K562 (cell line): Measurements from ENCODE around the gene RHOT1. TPM values are rescaled to one million over a fixed set of nuclear protein-coding genes. Genes with fewer than 3 reads are reported as not detected.

ENCODE experiments used
- ATAC-seq: fragments of 200-7000 bp; cut with Tn5 transposase; 3 replicates; pipeline ENCODE4 v1.9.1; 2020; ENCODE audit warnings: moderate library complexity
- BruUV-seq: library from RNA; stranded (reverse); fragments of 400-500 nt; replicated peaks from 2 replicates; lab custom pipeline; 2021; lab: Mats Ljungman, UMichigan
- CTCF ChIA-PET: fragments of 300-600 bp; formaldehyde crosslinking; extraction: SDS; loops from one replicate; lab custom pipeline; 2021; ENCODE audit warnings: low intra/inter-chr PET ratio; lab: Yijun Ruan, JAX
- POLR2A ChIA-PET: fragments of 300-600, 350-650 bp; sonication (Branson Sonifier 250); formaldehyde crosslinking; extraction: SDS; loops from one replicate; lab custom pipeline; 2021; ENCODE audit warnings: antibody characterized with exemption, inconsistent platforms; lab: Yijun Ruan, JAX
- DNase-seq, 4 experiments: peaks; one replicate each; pipeline versions ENCODE4 v3.0.0 to v3.0.0-alpha.2; 2011 to 2018; ENCODE audit warnings: low spot score in 3 of 4, mixed read lengths in 3 of 4; ENCODE audit errors: extremely low read depth in 1 of 4
- FAIRE-seq: peaks from 2 replicates; lab custom pipeline; 2011; peaks lifted over from hg19 to GRCh38; lab: Jason Lieb, UNC
- H2AFZ ChIP-seq: 2 replicates; pipeline ENCODE4 v1.6.0; 2011; ENCODE audit warnings: low read depth, low read length, control low read depth, inconsistent platforms
- H3K27ac ChIP-seq: fragments of 200-600 bp; 3 replicates; pipeline ENCODE4 v1.8.0; 2011; ENCODE audit warnings: low read depth, mild to moderate bottlenecking, control low read depth, inconsistent platforms, low read length, moderate library complexity, mixed read lengths; ENCODE audit errors: extremely low read depth
- H3K27me3 ChIP-seq, 2 experiments: fragments of 300-600 bp in 1 of 2; 2 replicates in 1 of 2; 3 replicates in 1 of 2; pipeline versions ENCODE4 v1.6.0 to v1.8.0; 2011; ENCODE audit warnings: inconsistent platforms in 2 of 2, low read length in 2 of 2, mild to moderate bottlenecking in 1 of 2, mixed read lengths in 1 of 2, moderate library complexity in 1 of 2; ENCODE audit not compliant: control insufficient read depth in 2 of 2, insufficient read depth in 2 of 2
- H3K36me3 ChIP-seq: fragments of 300-600 bp; 3 replicates; pipeline ENCODE4 v1.8.0; 2011; ENCODE audit warnings: mild to moderate bottlenecking, low read length, inconsistent platforms; ENCODE audit not compliant: control insufficient read depth, insufficient read depth
- H3K4me1 ChIP-seq, 2 experiments: fragments of 200-600 bp in 1 of 2; replicated peaks in 1 of 2; 2 replicates in 1 of 2; 3 replicates in 1 of 2; pipeline versions ENCODE4 v1.5.1 to v1.8.0; 2011; ENCODE audit warnings: inconsistent platforms in 2 of 2, low read length in 2 of 2, mild to moderate bottlenecking in 1 of 2, mixed read lengths in 1 of 2, moderate library complexity in 1 of 2; ENCODE audit not compliant: control insufficient read depth in 2 of 2, insufficient read depth in 2 of 2
- H3K4me2 ChIP-seq: 2 replicates; pipeline ENCODE4 v1.6.1; 2011; ENCODE audit warnings: low read length, control low read depth, inconsistent platforms, mixed read lengths; ENCODE audit not compliant: insufficient read depth
- H3K4me3 ChIP-seq: fragments of 200-600 bp; sonication (generic), shearing (Covaris generic); 2 replicates; pipeline ENCODE4 v1.5.1; 2016; ENCODE audit warnings: control low read depth, inconsistent platforms
- H3K79me2 ChIP-seq: fragments of 200-600 bp; 3 replicates; pipeline ENCODE4 v1.8.0; 2011; ENCODE audit warnings: low read length, inconsistent platforms; ENCODE audit not compliant: control insufficient read depth, insufficient read depth
- H3K9ac ChIP-seq, 2 experiments: 2 replicates each; pipeline versions ENCODE4 v1.6.0 to v1.6.1; 2011; ENCODE audit warnings: low read depth in 2 of 2, low read length in 2 of 2, control low read depth in 1 of 2, inconsistent platforms in 1 of 2, mild to moderate bottlenecking in 1 of 2, mixed read lengths in 1 of 2; ENCODE audit not compliant: insufficient read depth in 1 of 2
- H3K9me1 ChIP-seq: one replicate; pipeline ENCODE4 v1.6.0; 2011; ENCODE audit warnings: inconsistent platforms, mild to moderate bottlenecking, low read length, moderate library complexity; ENCODE audit not compliant: control insufficient read depth, insufficient read depth
- H3K9me3 ChIP-seq: replicated peaks from 2 replicates; pipeline ENCODE4 v1.5.1; 2011; ENCODE audit warnings: low read depth, low read length, inconsistent platforms; ENCODE audit not compliant: control insufficient read depth, insufficient read depth
- H4K20me1 ChIP-seq: replicated peaks from 2 replicates; pipeline ENCODE4 v1.6.1; 2011; ENCODE audit warnings: low read length, inconsistent platforms, mixed read lengths; ENCODE audit not compliant: control insufficient read depth, insufficient read depth
- FOXK2 ChIP-seq, 2 experiments: fragments of 450-650 bp; IDR thresholded peaks in 1 of 2; conservative IDR thresholded peaks in 1 of 2; 2 replicates each; pipeline ENCODE4 v1.6.1; 2016; ENCODE audit warnings: low read depth in 2 of 2, mild to moderate bottlenecking in 1 of 2
- JUND ChIP-seq, 2 experiments: IDR thresholded peaks; 2 replicates in 1 of 2; 3 replicates in 1 of 2; pipeline ENCODE4 v1.6.1; 2011; ENCODE audit warnings: borderline replicate concordance in 2 of 2, low read depth in 2 of 2, low read length in 2 of 2, improper control_type of control experiment in 1 of 2, missing biosample characterization in 1 of 2, missing genetic modification characterization in 1 of 2, missing genetic modification reagents in 1 of 2
- NONO ChIP-seq, 2 experiments: fragments of 200-400 bp in 1 of 2; fragments of 450-650 bp in 1 of 2; formaldehyde crosslinking in 1 of 2; IDR thresholded peaks; 2 replicates each; pipeline ENCODE4 v1.6.1; 2017; ENCODE audit warnings: low read depth in 2 of 2, mild to moderate bottlenecking in 2 of 2, moderate library complexity in 2 of 2, low read length in 1 of 2
- TCF7L2 ChIP-seq: fragments of 150-350 bp; IDR thresholded peaks from 2 replicates; pipeline ENCODE4 v1.6.1; 2016; ENCODE audit warnings: low read depth, mild to moderate bottlenecking, low read length, moderate library complexity
- WGBS: fragments of 100-300 bp; shearing (Covaris generic); methylation state at CpG from one replicate; pipeline ENCODE4 v1.1.6; 2016; ENCODE audit warnings: low coverage, mixed read lengths; ENCODE audit not compliant: insufficient coverage; ENCODE audit errors: missing lambda C conversion rate; 5-methylcytosine and 5-hydroxymethylcytosine counted together
- in situ Hi-C: fragments of 300-500 bp; cut with MboI; formaldehyde crosslinking; loops from 4 replicates; pipeline ENCODE4 v1.15.0; 2018; ENCODE audit warnings: inconsistent platforms, mixed read lengths
- intact Hi-C: fragments of 100-400 bp; cut with micrococcal nuclease; formaldehyde crosslinking; loops from 2 replicates; pipeline ENCODE4 v1.14.2; 2022
- polyA plus RNA-seq, 8 experiments: library from polyadenylated mRNA; depleted of rRNA in 4 of 8; stranded (reverse) in 5 of 8; unstranded in 3 of 8; fragments of >200 nt; fragmentation: Nextera tagmentation in 2 of 8; fragmentation: Illumina TruSeq in 1 of 8; extraction: Ambion mirVana in 2 of 8; extraction: Trizol in 1 of 8; gene quantifications; 2 replicates each; pipeline versions ENCODE4 v1.2.1 to v1.2.3, GENCODE V29; 2011 to 2014; ENCODE audit warnings: inconsistent platforms in 1 of 8, missing spikeins in 1 of 8
- total RNA-seq, 7 experiments: library from RNA; depleted of rRNA in 6 of 7; stranded (reverse); fragments of >200 nt in 6 of 7; fragmentation: Illumina TruSeq in 2 of 7; extraction: Trizol in 2 of 7; gene quantifications; 2 replicates each; pipeline versions ENCODE4 v1.2.1 to v1.2.3, GENCODE V29; 2011 to 2021; ENCODE audit warnings: low replicate concordance in 1 of 7
- TF ChIP-seq, protein P1 (sequence below): sonication (generic); formaldehyde crosslinking; IDR thresholded peaks from 2 replicates; pipeline ENCODE4 v1.8.0; 2023; ENCODE audit warnings: missing genetic modification reagents, mild to moderate bottlenecking, borderline replicate concordance
- TF ChIP-seq, protein P2 (sequence below): IDR thresholded peaks from 2 replicates; pipeline ENCODE4 v1.6.1; 2011; ENCODE audit warnings: borderline replicate concordance, low read depth, mild to moderate bottlenecking, moderate library complexity, low read length; ENCODE audit not compliant: insufficient read depth, poor library complexity, severe bottlenecking
- TF ChIP-seq, protein P3 (sequence below): fragments of 450-650 bp; IDR thresholded peaks from 2 replicates; pipeline ENCODE4 v1.6.1; 2018; ENCODE audit not compliant: partially characterized antibody

Gene RHOT1
- total and polyA plus RNA-seq, 9 of the 15 experiments (the other 6 are each of a cell fraction or from before 2014, with no cell fraction given): 23.0 to 101 (median 32.2) TPM

- TF ChIP-seq, protein P1, sequence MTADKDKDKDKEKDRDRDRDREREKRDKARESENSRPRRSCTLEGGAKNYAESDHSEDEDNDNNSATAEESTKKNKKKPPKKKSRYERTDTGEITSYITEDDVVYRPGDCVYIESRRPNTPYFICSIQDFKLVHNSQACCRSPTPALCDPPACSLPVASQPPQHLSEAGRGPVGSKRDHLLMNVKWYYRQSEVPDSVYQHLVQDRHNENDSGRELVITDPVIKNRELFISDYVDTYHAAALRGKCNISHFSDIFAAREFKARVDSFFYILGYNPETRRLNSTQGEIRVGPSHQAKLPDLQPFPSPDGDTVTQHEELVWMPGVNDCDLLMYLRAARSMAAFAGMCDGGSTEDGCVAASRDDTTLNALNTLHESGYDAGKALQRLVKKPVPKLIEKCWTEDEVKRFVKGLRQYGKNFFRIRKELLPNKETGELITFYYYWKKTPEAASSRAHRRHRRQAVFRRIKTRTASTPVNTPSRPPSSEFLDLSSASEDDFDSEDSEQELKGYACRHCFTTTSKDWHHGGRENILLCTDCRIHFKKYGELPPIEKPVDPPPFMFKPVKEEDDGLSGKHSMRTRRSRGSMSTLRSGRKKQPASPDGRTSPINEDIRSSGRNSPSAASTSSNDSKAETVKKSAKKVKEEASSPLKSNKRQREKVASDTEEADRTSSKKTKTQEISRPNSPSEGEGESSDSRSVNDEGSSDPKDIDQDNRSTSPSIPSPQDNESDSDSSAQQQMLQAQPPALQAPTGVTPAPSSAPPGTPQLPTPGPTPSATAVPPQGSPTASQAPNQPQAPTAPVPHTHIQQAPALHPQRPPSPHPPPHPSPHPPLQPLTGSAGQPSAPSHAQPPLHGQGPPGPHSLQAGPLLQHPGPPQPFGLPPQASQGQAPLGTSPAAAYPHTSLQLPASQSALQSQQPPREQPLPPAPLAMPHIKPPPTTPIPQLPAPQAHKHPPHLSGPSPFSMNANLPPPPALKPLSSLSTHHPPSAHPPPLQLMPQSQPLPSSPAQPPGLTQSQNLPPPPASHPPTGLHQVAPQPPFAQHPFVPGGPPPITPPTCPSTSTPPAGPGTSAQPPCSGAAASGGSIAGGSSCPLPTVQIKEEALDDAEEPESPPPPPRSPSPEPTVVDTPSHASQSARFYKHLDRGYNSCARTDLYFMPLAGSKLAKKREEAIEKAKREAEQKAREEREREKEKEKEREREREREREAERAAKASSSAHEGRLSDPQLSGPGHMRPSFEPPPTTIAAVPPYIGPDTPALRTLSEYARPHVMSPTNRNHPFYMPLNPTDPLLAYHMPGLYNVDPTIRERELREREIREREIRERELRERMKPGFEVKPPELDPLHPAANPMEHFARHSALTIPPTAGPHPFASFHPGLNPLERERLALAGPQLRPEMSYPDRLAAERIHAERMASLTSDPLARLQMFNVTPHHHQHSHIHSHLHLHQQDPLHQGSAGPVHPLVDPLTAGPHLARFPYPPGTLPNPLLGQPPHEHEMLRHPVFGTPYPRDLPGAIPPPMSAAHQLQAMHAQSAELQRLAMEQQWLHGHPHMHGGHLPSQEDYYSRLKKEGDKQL: no peak
- TF ChIP-seq, protein P2, sequence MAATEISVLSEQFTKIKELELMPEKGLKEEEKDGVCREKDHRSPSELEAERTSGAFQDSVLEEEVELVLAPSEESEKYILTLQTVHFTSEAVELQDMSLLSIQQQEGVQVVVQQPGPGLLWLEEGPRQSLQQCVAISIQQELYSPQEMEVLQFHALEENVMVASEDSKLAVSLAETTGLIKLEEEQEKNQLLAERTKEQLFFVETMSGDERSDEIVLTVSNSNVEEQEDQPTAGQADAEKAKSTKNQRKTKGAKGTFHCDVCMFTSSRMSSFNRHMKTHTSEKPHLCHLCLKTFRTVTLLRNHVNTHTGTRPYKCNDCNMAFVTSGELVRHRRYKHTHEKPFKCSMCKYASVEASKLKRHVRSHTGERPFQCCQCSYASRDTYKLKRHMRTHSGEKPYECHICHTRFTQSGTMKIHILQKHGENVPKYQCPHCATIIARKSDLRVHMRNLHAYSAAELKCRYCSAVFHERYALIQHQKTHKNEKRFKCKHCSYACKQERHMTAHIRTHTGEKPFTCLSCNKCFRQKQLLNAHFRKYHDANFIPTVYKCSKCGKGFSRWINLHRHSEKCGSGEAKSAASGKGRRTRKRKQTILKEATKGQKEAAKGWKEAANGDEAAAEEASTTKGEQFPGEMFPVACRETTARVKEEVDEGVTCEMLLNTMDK: peak; percentile 84
Measured at GRCh38 chr17:32112416-32112815, 29.9 kb upstream of the RHOT1 start (continued).

GRCh38 chr17:32114536-32114935, 27.8 kb upstream of the RHOT1 start:
- Histone ChIP-seq H2AFZ (no peak overlapping the region), H3K27ac (no peak overlapping the region), H3K79me2 (no peaks in the 10 kb centered on the region), H3K9me1 (no peaks in the 10 kb centered on the region), H3K27me3 (peaks cover 8 to 29% of the 10 kb centered on the region in 2 experiments; a peak in 4 of 5 replicates), H3K4me1 (peaks cover 9 to 10% of the 10 kb centered on the region in 2 experiments; a peak in 4 of 5 replicates), H3K9me3 (no peaks in the 10 kb centered on the region), H3K4me2 (no peak overlapping the region), H4K20me1 (no peaks in the 10 kb centered on the region), H3K4me3 (no peak overlapping the region), H3K9ac (no peak overlapping the region), H3K36me3 (no peaks in the 10 kb centered on the region)
- ATAC-seq: no peak
- FAIRE-seq: no peak
- CTCF ChIA-PET: no interaction called here
- no TSS peak for BruUV-seq
- DNase-seq: no peak
- 0% methylated on average over 3 of the region's 4 CpGs for WGBS
- in situ Hi-C loops: no loop called here
- intact Hi-C loops: no loop called here
- POLR2A ChIA-PET: no interaction called here
- TF ChIP-seq TCF7L2: peak; percentile 64; the same call in 1 of the 2 replicates
- 0 out of 4 replicates have a peak, but pooled peaks of 1 of the 2 experiments have one; percentile 48 for TF ChIP-seq NONO (IDR thresholded peaks at IDR 0.05; ENCODE audit: low read depth in 2 of 2, low read length in 1 of 2)
- TF ChIP-seq, protein P3, sequence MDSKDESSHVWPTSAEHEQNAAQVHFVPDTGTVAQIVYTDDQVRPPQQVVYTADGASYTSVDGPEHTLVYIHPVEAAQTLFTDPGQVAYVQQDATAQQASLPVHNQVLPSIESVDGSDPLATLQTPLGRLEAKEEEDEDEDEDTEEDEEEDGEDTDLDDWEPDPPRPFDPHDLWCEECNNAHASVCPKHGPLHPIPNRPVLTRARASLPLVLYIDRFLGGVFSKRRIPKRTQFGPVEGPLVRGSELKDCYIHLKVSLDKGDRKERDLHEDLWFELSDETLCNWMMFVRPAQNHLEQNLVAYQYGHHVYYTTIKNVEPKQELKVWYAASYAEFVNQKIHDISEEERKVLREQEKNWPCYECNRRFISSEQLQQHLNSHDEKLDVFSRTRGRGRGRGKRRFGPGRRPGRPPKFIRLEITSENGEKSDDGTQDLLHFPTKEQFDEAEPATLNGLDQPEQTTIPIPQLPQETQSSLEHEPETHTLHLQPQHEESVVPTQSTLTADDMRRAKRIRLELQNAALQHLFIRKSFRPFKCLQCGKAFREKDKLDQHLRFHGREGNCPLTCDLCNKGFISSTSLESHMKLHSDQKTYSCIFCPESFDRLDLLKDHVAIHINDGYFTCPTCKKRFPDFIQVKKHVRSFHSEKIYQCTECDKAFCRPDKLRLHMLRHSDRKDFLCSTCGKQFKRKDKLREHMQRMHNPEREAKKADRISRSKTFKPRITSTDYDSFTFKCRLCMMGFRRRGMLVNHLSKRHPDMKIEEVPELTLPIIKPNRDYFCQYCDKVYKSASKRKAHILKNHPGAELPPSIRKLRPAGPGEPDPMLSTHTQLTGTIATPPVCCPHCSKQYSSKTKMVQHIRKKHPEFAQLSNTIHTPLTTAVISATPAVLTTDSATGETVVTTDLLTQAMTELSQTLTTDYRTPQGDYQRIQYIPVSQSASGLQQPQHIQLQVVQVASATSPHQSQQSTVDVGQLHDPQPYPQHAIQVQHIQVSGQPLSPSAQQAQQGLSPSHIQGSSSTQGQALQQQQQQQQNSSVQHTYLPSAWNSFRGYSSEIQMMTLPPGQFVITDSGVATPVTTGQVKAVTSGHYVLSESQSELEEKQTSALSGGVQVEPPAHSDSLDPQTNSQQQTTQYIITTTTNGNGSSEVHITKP: peak; percentile 98
- 0 out of 2 replicates have a peak, but pooled peaks have one; percentile 25 for TF ChIP-seq JUND (IDR thresholded peaks at IDR 0.05; ENCODE audit: borderline replicate concordance, low read depth, low read length)
- TF ChIP-seq JUND (tag; IDR thresholded peaks at IDR 0.05; ENCODE audit: borderline replicate concordance, low read depth, low read length): no peak
- TF ChIP-seq FOXK2 (conservative IDR thresholded peaks at IDR 0.05 in 1 of 2, IDR thresholded peaks at IDR 0.05 in 1 of 2; ENCODE audit: low read depth in 2 of 2): peak in 1 of 2 experiments; percentile 88; a peak in 2 of 4 replicates
